Heart right ventricle (tissue), 16 donors: ENCODE results near the gene UBAP2. TPM values are rescaled to one million over a fixed set of nuclear protein-coding genes. Genes with fewer than 3 reads are reported as not detected.

Source experiments
- ATAC-seq, 8 donors: fragments of 200-7000 bp; cut with Tn5 transposase; one replicate each; pipeline ENCODE4 v1.9.1; 2020; ENCODE audit warnings: mild to moderate bottlenecking in 8 of 8, moderate library complexity in 8 of 8, moderate number of reproducible peaks in 1 of 8
- DNase-seq, 2 donors: peaks; one replicate each; pipeline ENCODE4 v3.0.0-alpha.2; 2020
- H3K27ac ChIP-seq, 10 donors: fragments of 200-600 bp; sonication (generic) in 2 of 10; one replicate each; pipeline versions ENCODE4 v1.5.0 to v1.8.0; 2020 to 2022; ENCODE audit warnings: mild to moderate bottlenecking in 3 of 10
- H3K27me3 ChIP-seq, 7 donors: fragments of 200-600 bp; one replicate each; pipeline ENCODE4 v1.8.0; 2021 to 2022; ENCODE audit warnings: mild to moderate bottlenecking in 2 of 7
- H3K36me3 ChIP-seq, 9 donors: fragments of 200-600 bp; sonication (generic) in 1 of 9; one replicate each; pipeline versions ENCODE4 v1.5.0 to v1.8.0; 2020 to 2022; ENCODE audit warnings: mild to moderate bottlenecking in 2 of 9
- H3K4me1 ChIP-seq, 9 donors: fragments of 200-600 bp; sonication (generic) in 1 of 9; one replicate each; pipeline versions ENCODE4 v1.5.0 to v1.8.0; 2020 to 2022; ENCODE audit warnings: mild to moderate bottlenecking in 4 of 9
- H3K4me3 ChIP-seq, 10 donors: fragments of 200-600 bp; sonication (generic) in 2 of 10; one replicate each; pipeline versions ENCODE4 v1.5.0 to v1.8.0; 2020 to 2022; ENCODE audit warnings: mild to moderate bottlenecking in 7 of 10, moderate library complexity in 2 of 10
- H3K9me3 ChIP-seq, 11 donors: fragments of 200-600 bp in 10 of 11; sonication (generic) in 2 of 11; one replicate each; pipeline versions ENCODE4 v1.5.0 to v1.8.0; 2013 to 2022; ENCODE audit warnings: mild to moderate bottlenecking in 2 of 11, control low read depth in 1 of 11, moderate library complexity in 1 of 11
- WGBS, 2 donors: extraction: QIAGEN DNeasy Blood & Tissue Kit; methylation state at CpG; one replicate each; pipeline ENCODE4 v1.1.7; 2013; ENCODE audit warnings: inconsistent platforms in 1 of 2; 5-methylcytosine and 5-hydroxymethylcytosine counted together
- intact Hi-C, 10 donors: fragments of 100-400 bp; cut with DNase I; formaldehyde crosslinking; loops; one replicate each; pipeline versions ENCODE4 v1.11.1 to v1.14.2; 2022
- polyA plus RNA-seq, 2 donors: library from polyadenylated mRNA; stranded (reverse); fragments of 200-250 nt; gene quantifications; one replicate each; pipeline ENCODE4 v1.2.3, GENCODE V29; 2013
- total RNA-seq, 10 donors: library from RNA; stranded (reverse); fragmentation: NEBNext Ultra II Directional in 3 of 10; extraction: Animal tissue kit (Norgen Biotek cat#: 25700) in 3 of 10; gene quantifications; one replicate each; pipeline versions ENCODE4 v1.2.1 to v1.2.4, GENCODE V29; 2021 to 2023
- TF ChIP-seq, protein P1 (sequence below), 9 donors: fragments of 200-600 bp; sonication (generic) in 2 of 9; IDR thresholded peaks; one replicate each; pipeline versions ENCODE4 v1.5.0 to v1.8.0; 2021 to 2022; ENCODE audit warnings: antibody characterized with exemption in 9 of 9, mild to moderate bottlenecking in 5 of 9, moderate library complexity in 1 of 9
- donor health status: Arrhythmogenic right ventricular cardiomyopathy.
- donor health status: ischemic (EF 13 %, LVEDD 7.1; RV severe dilation, severe dysfunction).
- donor health status: healthy with polysubstance abuse.
- donor health status: DM: no; HTN: yes; CAD: no.
- donor health status: DM: no; HTN: no; CAD: no.
- donor health status: ischemic (EF 25% LVEDD 6.9; RV normal size, moderate dysfunction).
- donor health status: ischemic (EF 25% LVEDD 5.7; RV mildly dilated, moderate dysfunction).
- donor health status: healthy.
- donor health status: DM: yes; HTN: yes; CAD: no.
- donor health status: Ischemic cardiomyopathy.
- donor health status: ischemic (EF 35%, LVEDD 5.7; RV mildly dilated, moderate dysfunction).
- donor health status: nonischemic (EF 11% LVEDD 7.7; RV severe dilation, severe dysfunction).
- donor health status: DM: yes; HTN: yes; CAD: no.
- donor health status: PGD.
- donor health status: ischemic (EF 29% LVEDD 5.4; RV normal size, mild dysfunction).
- donor health status: nonischemic (EF 23%, LVEDD 6.1; RV moderate dilation, normal function).

UBAP2 gene
- total and polyA plus RNA-seq, 12 donors = 11.7 to 36.9 (median 27.8) TPM

GRCh38 chr9:33881635-33882034 is 167.1 kb downstream of the UBAP2 start:
- H3K9me3 ChIP-seq = no peaks in the 10 kb centered on the region
- ATAC-seq = peak in 4 of 8 donors; percentile 23 to 68 (median 50)
- no peaks in the 10 kb centered on the region for H3K27me3 ChIP-seq
- H3K4me3 ChIP-seq = no peak overlapping the region
- WGBS, 2 donors = 11 to 32% methylated on average over 1 of the region's 1 CpG
- TF ChIP-seq, protein P1, sequence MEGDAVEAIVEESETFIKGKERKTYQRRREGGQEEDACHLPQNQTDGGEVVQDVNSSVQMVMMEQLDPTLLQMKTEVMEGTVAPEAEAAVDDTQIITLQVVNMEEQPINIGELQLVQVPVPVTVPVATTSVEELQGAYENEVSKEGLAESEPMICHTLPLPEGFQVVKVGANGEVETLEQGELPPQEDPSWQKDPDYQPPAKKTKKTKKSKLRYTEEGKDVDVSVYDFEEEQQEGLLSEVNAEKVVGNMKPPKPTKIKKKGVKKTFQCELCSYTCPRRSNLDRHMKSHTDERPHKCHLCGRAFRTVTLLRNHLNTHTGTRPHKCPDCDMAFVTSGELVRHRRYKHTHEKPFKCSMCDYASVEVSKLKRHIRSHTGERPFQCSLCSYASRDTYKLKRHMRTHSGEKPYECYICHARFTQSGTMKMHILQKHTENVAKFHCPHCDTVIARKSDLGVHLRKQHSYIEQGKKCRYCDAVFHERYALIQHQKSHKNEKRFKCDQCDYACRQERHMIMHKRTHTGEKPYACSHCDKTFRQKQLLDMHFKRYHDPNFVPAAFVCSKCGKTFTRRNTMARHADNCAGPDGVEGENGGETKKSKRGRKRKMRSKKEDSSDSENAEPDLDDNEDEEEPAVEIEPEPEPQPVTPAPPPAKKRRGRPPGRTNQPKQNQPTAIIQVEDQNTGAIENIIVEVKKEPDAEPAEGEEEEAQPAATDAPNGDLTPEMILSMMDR (IDR thresholded peaks at IDR 0.05) = no peak
- H3K4me1 ChIP-seq = peaks cover 11 to 88% (median 62%) of the 10 kb centered on the region in 9 donors
- intact Hi-C loops = loop anchor here in 1 of 10 donors (10.0 kb wide), 1 partner anchor 63 kb away; no protein-coding TSS in a partner anchor
- no peak for DNase-seq
- peak overlapping the region in 2 of 10 donors; percentile 13 to 43 for H3K27ac ChIP-seq
- peaks cover 0 to 1% (median 0%) of the 10 kb centered on the region in 9 donors for H3K36me3 ChIP-seq

DNA sequence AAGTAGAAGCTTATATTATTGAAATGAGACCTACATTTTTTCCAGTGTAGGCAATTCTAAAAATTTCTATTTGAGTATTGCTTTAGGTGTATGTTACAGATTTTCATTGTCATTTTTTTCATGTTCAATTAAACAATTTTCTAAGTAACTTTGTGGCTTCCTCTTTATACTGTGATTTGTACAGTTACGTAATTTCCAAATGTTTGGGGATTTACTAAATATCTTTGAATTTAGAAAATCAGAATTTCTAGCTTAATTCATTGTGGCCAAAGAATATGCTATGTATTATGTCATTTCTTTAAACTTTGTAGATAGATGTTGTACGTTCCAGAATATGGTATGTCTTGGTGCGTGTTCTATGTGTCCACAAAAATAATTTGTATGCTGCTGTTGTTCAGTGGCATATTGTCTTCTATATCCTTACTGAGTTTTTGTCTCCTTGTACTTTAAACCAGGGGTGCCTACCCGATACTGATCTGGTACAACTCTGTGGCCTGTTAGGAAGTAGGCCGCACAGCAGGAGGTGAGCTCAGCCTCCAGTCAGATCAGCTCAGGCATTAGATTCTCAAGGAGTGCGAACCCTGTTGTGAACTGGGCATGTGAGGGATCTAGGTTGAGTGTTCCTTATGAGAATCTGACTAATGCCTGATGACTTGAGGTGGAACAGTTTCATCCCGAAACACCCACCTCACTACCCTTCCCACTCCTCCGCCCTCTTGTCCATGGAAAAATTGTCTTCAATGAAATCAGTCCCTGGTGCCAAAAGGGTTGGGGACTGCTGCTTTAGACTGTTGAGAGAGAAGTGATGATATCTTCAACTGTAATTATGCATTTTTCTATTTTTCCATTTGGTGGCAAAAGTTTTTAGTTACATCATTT is 168.2 kb downstream of the UBAP2 start:
- no peak overlapping the region for H3K4me3 ChIP-seq
- no peak for DNase-seq
- H3K9me3 ChIP-seq = no peaks in the 10 kb centered on the region
- H3K36me3 ChIP-seq = no peaks in the 10 kb centered on the region
- H3K4me1 ChIP-seq = peaks cover 9 to 81% (median 55%) of the 10 kb centered on the region in 9 donors
- H3K27me3 ChIP-seq = no peaks in the 10 kb centered on the region
- WGBS, 2 donors = 94% methylated on average over 8 of the region's 8 CpGs
- peak overlapping the region in 1 of 10 donors; percentile 13 for H3K27ac ChIP-seq
- TF ChIP-seq, protein P1 (IDR thresholded peaks at IDR 0.05) = no peak
- ATAC-seq = peak in 1 of 8 donors; percentile 11
- intact Hi-C loops = loop anchor here in 1 of 10 donors (10.0 kb wide), 1 partner anchor 64 kb away; no protein-coding TSS in a partner anchor

- no peaks in the 10 kb centered on the region for H3K27me3 ChIP-seq
- peaks cover 2 to 65% (median 43%) of the 10 kb centered on the region in 9 donors for H3K4me1 ChIP-seq
- ATAC-seq (peak in 3 of 8 donors; percentile 26 to 44 (median 35)), DNase-seq (no peak)
- H3K9me3 ChIP-seq = no peaks in the 10 kb centered on the region
- 73 to 75% methylated on average over 7 of the region's 7 CpGs for WGBS, 2 donors
- H3K27ac ChIP-seq = peak overlapping the region in 3 of 10 donors; percentile 37 to 48 (median 41)
- H3K36me3 ChIP-seq = no peaks in the 10 kb centered on the region
- TF ChIP-seq, protein P1 (IDR thresholded peaks at IDR 0.05) = no peak
- H3K4me3 ChIP-seq = no peak overlapping the region
- intact Hi-C loops = no loop called here
Measured at GRCh38 chr9:33878691-33879366, 169.9 kb downstream of the UBAP2 start.
